Right lobe of liver (tissue), 4 donors: Measurements from ENCODE around the gene DCBLD2.

ENCODE experiments used
- CTCF ChIP-seq, 4 donors: fragments of 200-600 bp in 3 of 4; fragments of 450-650 bp in 1 of 4; IDR thresholded peaks; one replicate each; pipeline versions ENCODE4 v1.5.1 to v1.8.0; 2016 to 2022; ENCODE audit warnings: antibody characterized with exemption in 4 of 4, mild to moderate bottlenecking in 2 of 4
- POLR2A ChIP-seq: fragments of 450-650 bp; IDR thresholded peaks from one replicate; pipeline ENCODE4 v1.6.1; 2017; ENCODE audit warnings: antibody characterized with exemption, mild to moderate bottlenecking
- donor health status: DM: no; HTN: no; CAD: no.
- donor health status: DM: no; HTN: no; CAD: no.
- donor health status: DM: no; HTN: yes; CAD: no.

GRCh38 chr3:98780343-98780742, 121.2 kb downstream of the DCBLD2 start:
- TF ChIP-seq CTCF (IDR thresholded peaks at IDR 0.05), result no peak
- no peak for TF ChIP-seq POLR2A
